NCI-H2196 (cell line): ENCODE results near the gene PROSER3.

Source experiments
- DNase-seq: peaks from one replicate; lab custom pipeline; 2025; ENCODE audit not compliant: unreplicated experiment; lab: John Stamatoyannopoulos, UW

The PROSER3 gene

GRCh38 chr19:35738021-35738886 lies 19.7 kb upstream of the PROSER3 start:
- DNase-seq: no peak

GRCh38 chr19:35738887-35739229 lies 19.1 kb upstream of the PROSER3 start:
- DNase-seq: no peak

GRCh38 chr19:35739275-35740107 lies 18.5 kb upstream of the PROSER3 start:
- DNase-seq: no peak

GRCh38 chr19:35740108-35740422 lies 17.9 kb upstream of the PROSER3 start:
- no peak for DNase-seq

- DNase-seq: peak; percentile 98
These were observed 17.4 kb upstream of the PROSER3 start for GRCh38 chr19:35740423-35741202.

GRCh38 chr19:35741203-35741515 lies 16.8 kb upstream of the PROSER3 start:
- no peak for DNase-seq

- no peak for DNase-seq
These were observed 15.8 kb upstream of the PROSER3 start, which contains the start of gene IGFLR1 for GRCh38 chr19:35742121-35742724. Gene IGFLR1, minus strand, starts transcription at chr19:35742452. Its CDS starts 1,272 bp downstream, at chr19:35741180.

GRCh38 chr19:35743640-35744429 lies 14.1 kb upstream of the PROSER3 start:
- DNase-seq: no peak

GRCh38 chr19:35744430-35745327 lies 13.3 kb upstream of the PROSER3 start:
- DNase-seq: peak; percentile 97

- DNase-seq: peak; percentile 100
These were observed 12.5 kb upstream of the PROSER3 start, which contains the start of the genes PSENEN and U2AF1L4 for GRCh38 chr19:35745328-35746086. Gene PSENEN, plus strand, starts transcription at chr19:35745651. Its CDS starts 280 bp downstream, at chr19:35745931. Gene U2AF1L4, minus strand, starts transcription at chr19:35745418. Its CDS starts 27 bp downstream, at chr19:35745391.

GRCh38 chr19:35746087-35746462 lies 11.9 kb upstream of the PROSER3 start:
- DNase-seq: no peak

- no peak for DNase-seq
These were observed 11.4 kb upstream of the PROSER3 start for GRCh38 chr19:35746531-35746930.

- peak; percentile 99 for DNase-seq
These were observed 9.6 kb upstream of the PROSER3 start, which contains the start of gene LIN37 for GRCh38 chr19:35748106-35749020. Gene LIN37, plus strand, starts transcription at chr19:35748576. Its CDS starts 149 bp downstream, at chr19:35748725.

GRCh38 chr19:35750167-35750566 lies 7.8 kb upstream of the PROSER3 start:
- no peak for DNase-seq

- DNase-seq: no peak
These were observed 5.9 kb upstream of the PROSER3 start for GRCh38 chr19:35751839-35752745.

- DNase-seq: no peak
These were observed 5.1 kb upstream of the PROSER3 start for GRCh38 chr19:35752746-35753350.
